HG03558 (cell line): ENCODE results near the gene LRPAP1.

ENCODE experiments used
- ATAC-seq: cut with Tn5 transposase; IDR thresholded peaks from one replicate; pipeline ENCODE4 v1.9.1; 2021; ENCODE audit warnings: moderate number of reproducible peaks; ENCODE audit not compliant: unreplicated experiment; ENCODE audit errors: extremely low read depth

Gene LRPAP1

DNA sequence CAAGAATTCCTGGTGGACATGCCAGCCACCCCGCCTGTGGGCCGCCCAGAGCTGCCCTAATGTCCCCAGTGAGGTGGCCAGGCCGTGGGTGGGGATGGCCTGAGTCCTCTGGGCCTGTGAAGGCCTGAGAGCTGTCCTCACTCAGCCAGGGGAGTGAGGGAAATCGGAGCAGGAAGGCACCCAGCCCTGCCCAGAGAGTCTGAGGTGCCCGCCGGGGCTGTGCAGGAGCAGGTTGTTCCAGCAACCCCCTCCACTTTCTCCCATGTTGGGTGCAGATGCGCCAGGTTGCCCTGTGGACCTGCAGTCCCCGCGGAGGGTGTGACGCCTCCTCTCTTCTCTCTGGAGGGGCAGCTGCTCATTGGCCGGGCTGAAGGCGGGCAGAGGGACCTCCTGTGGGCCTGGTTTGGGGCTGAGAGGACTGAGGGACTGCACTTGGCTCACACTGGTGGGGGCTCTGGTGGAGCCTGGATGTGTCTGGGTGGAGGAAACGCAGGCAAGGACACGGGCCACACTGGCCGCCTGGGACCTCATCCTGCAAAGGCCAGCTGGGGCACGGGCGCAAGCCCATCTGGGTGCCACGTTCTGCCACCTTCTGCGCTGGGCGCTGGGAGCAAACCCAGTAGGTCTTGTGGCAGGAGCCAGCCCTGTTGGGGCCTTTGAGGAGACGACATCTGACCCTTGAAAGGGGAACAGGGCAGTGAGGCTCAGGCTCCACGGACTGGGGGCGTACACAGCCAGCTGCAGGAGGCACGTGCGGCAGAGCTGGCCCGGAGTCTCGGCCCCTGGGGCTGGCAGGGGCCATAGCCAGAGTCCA lies 55.1 kb downstream of the LRPAP1 start:
- no peak for ATAC-seq

GRCh38 chr4:3476341-3476747 lies 55.9 kb downstream of the LRPAP1 start:
- no peak for ATAC-seq

DNA sequence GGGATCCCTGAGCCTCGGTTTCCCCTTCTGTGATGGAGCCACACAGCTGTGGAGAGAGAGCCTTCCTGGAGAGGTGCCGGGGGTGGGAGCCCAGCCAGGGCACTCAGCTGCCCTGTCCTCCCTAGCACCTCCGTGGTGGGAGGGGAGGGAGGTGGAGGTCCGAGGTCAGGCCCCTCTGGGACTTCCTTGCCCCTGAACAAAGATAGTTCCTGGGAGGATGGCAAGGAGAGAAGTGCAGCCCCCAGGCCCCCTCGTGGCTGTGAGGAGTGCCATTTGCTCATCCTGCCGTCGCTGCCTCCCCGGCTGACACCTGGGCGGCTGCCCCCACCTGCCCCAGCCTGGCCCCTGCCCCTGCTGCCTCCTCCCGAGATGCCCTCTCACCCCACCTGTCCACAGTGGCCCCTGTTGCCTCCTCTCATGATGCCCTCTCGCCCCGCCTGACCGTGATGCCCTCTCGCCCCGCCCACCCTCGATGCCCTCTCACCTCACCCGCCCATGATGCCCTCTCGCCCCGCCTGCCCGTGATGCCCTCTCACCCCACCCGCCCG lies 56.4 kb downstream of the LRPAP1 start:
- no peak for ATAC-seq

- ATAC-seq, result no peak
Observed at GRCh38 chr4:3475041-3475712, 57.0 kb downstream of the LRPAP1 start.

- ATAC-seq, result no peak
Observed at GRCh38 chr4:3473996-3474765, 58.0 kb downstream of the LRPAP1 start.

- ATAC-seq, result no peak
Observed at GRCh38 chr4:3473181-3473950, 58.9 kb downstream of the LRPAP1 start.

DNA sequence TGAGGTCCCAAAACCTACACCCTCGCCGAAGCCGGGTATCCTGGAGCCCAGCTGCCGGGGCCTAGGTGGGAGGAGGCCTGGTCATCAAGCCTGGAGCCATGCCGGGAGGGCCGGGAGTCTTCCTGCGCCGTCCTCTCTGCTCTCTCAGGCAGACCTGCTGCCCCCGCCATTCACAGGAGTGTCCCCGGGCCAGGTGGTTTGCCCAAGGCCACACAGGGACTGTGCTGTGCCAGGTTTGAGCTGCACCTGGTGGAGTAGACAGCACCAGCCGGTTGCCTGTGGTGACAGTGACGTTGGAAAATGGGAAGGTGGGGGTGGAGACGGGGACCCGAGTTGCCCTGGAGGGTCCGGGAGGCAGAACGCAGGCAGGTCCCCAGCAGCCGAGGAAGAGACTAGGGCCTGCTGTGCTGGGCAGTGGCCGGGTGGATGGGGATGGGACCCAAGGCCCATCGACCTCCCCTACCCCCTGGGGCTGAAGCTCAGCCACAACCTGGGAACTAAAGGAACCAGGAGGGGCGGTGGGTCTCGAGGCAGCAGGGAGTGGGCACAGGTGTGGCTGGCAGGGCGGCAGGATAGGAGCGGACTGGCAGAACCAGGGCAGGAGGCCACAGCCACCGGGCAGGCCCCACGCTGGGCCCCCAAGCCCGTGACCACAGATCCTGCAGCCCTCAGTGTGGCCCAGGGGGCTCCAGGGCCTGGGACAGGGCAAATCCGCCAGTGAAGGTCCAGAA lies 59.6 kb downstream of the LRPAP1 start:
- no peak for ATAC-seq

DNA sequence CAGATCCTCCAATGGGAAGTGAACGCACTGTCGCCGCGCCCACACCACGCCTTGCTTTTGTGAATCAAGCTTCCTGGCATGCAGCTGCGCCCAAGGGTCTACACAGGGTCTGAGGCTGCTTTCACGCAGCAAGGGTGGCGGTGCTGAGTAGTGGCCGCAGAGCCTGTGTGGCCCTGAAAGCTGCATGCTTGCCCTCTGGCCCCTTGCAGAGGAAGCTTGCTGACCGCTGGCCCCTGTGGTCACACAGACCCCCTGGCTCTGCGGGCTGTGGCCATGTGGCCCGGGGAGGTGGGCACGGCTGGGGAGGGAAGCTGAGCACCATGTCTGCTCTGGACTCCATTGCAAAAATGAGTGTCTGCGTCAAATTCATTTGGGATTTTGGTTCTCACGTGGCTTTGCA lies 60.3 kb downstream of the LRPAP1 start:
- ATAC-seq, result no peak

GRCh38 chr4:3471098-3471760 lies 61.0 kb downstream of the LRPAP1 start:
- no peak for ATAC-seq

DNA sequence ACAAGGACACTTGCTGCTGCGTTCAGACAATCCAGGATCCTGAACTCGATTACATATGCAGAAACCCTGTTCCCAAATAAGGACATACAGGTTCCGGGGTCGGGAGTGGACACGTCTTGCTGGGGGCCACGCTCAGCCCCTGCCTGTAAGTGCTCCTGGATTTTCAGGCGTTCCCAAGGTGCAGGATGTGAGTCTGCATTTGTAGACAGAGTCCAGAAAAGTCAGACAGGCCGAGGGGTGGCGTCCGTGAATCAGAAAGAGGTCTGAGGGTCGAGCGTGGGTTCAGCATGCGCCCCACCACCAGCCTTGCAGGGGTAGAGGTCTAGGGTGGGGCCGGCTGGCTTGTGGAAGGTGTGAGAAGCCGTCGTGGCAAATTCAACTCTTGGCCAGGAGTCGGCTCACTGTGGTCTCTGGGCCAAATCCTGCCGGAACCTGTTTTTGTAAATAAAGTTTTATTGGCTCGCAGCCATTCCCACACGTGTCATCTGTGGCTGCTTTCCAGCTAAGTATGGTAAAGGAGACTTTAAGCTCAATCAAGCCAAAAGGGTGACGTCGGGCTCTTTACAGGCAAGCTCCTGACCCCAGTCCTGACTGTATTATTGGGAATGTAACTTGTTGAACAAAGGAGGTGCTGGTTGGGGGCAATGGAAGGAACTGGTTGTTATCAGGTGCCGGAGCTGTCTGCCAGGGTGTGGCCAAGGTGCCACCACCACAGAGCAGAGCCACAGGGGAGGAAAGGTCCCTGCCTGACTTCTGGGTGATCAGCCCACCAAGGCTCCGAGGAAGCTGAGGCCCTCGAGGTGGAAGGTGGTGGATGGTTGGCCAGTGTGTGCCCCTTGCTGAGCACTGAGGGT lies 61.8 kb downstream of the LRPAP1 start:
- ATAC-seq, result no peak

DNA sequence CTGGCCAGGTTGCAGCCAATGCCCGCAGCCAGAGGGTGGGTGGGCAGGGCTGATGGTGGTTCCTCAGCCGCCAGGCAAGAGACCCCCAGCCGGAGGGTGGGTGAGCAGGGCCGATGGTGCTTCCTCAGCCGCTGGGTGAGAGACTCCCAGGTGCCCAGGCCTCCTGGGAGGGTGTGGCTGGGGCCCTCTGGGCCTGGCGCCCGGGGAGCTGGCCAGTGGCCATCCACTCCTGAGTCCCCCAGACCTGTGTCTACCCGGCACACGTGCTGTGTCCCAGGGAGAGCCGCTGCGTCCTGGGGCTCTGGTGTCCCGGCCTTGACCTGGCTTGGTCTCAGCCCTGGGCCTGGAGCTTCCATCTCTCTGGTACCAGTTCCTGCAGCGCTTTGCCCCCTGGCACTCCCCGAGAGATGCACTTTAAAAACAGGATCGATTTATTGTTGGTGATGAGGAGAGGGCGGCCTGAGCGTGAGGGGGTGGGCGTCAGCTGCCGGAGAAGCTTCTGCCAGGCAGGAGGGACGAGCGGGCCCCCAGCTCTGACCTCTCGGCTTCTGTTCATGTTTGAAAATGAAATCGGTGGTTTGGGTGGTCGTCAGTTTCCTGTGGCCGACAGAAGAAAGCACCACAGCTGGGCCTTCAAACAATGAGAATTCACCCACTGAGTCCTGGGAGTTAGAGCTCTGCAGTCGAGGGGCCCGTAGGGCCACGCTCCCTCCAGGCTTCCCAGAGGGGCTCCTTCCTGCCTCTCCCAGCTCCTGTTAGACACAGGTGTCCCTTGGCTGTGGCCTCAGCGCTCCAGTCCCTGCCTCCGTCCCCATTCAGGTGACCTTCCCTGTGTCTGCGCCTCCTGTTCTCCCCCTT lies 62.6 kb downstream of the LRPAP1 start:
- no peak for ATAC-seq

- no peak for ATAC-seq
Observed at GRCh38 chr4:3468804-3469203, 63.4 kb downstream of the LRPAP1 start.

GRCh38 chr4:3468154-3468553 lies 64.1 kb downstream of the LRPAP1 start:
- ATAC-seq, result no peak

GRCh38 chr4:3467601-3468031 lies 64.6 kb downstream of the LRPAP1 start:
- no peak for ATAC-seq

GRCh38 chr4:3466691-3467600 lies 65.3 kb downstream of the LRPAP1 start:
- no peak for ATAC-seq
